Brain microvascular endothelial cell (primary cell): Measurements from ENCODE around the gene LAMB1.

ENCODE experiments used
- DNase-seq: peaks from one replicate; pipeline ENCODE4 v3.0.0-alpha.2; 2020
- H3K27ac ChIP-seq: fragments of 250-450 bp; sonication (Bioruptor Pico); 2 replicates; pipeline ENCODE4 v1.5.1; 2020; ENCODE audit warnings: mild to moderate bottlenecking, moderate library complexity
- H3K27me3 ChIP-seq: fragments of 250-450 bp; sonication (Bioruptor Pico); replicated peaks from 2 replicates; pipeline ENCODE4 v1.5.1; 2020; ENCODE audit warnings: mild to moderate bottlenecking
- H3K36me3 ChIP-seq: fragments of 250-450 bp; sonication (Bioruptor Pico); replicated peaks from 2 replicates; pipeline ENCODE4 v1.5.1; 2020; ENCODE audit warnings: mild to moderate bottlenecking
- H3K4me3 ChIP-seq: 2 replicates; pipeline ENCODE4 v1.5.1; 2011; ENCODE audit warnings: low read depth, mild to moderate bottlenecking, control low read depth, low read length, moderate library complexity
- in situ Hi-C: cut with HindIII; loops from 2 replicates; pipeline ENCODE4 v1.10.0; 2017; ENCODE audit warnings: low sequenced_read_pairs, low pct_ligation_motif_present
- TF ChIP-seq, protein P1 (sequence below): IDR thresholded peaks from 2 replicates; pipeline ENCODE4 v1.5.1; 2011; ENCODE audit warnings: low read depth, mild to moderate bottlenecking, moderate library complexity, low read length, control low read depth, inconsistent platforms; ENCODE audit errors: missing control alignments

The LAMB1 gene

DNA sequence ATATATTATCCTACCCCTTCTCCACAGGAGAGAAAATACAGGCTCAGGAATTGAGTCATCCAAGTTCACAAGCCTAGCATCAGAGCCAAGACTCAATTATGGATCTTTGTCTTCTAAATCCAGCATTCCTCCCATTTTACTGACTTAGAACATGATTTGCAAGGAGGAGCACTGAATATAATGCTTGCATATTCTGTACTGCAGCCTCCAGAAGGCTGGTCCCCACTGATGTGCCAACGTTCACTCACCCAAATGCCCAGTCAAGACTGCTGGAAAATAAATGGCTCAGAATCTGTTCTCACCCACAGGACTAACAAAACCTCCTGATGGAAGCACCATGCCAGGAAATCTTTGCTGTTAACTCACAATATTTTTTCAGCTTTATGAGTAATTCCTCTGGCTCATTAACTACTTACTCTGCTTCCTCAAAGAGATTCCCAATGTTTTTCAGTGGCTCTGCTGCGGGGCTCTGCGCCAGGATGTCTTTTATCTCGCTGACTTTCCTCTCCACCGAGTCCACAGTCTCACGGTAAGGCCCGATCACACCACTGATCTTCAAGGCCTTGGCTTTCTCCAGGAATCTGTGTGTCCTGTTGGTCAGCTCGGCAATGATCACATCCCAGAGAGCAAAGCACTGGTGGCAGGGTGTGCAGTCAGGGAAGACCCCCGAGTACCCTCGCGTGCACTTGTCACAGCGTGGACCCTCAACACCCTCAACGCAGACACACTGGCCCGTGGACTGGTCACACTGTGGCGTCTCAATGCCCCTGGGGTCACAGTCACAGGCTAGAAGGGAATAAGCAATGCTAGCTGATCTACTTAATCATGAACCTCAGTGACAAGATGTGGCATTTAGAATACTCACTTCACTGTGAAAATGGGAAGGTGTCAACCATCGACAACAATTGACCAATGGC, 63.1 kb downstream of the LAMB1 start:
- Histone ChIP-seq H3K4me3 (no peak overlapping the region), H3K27ac (peak overlapping the region; percentile 69), H3K36me3 (peaks cover 85% of the 10 kb centered on the region), H3K27me3 (no peaks in the 10 kb centered on the region)
- peak; percentile 62 for DNase-seq
- TF ChIP-seq, protein P1, sequence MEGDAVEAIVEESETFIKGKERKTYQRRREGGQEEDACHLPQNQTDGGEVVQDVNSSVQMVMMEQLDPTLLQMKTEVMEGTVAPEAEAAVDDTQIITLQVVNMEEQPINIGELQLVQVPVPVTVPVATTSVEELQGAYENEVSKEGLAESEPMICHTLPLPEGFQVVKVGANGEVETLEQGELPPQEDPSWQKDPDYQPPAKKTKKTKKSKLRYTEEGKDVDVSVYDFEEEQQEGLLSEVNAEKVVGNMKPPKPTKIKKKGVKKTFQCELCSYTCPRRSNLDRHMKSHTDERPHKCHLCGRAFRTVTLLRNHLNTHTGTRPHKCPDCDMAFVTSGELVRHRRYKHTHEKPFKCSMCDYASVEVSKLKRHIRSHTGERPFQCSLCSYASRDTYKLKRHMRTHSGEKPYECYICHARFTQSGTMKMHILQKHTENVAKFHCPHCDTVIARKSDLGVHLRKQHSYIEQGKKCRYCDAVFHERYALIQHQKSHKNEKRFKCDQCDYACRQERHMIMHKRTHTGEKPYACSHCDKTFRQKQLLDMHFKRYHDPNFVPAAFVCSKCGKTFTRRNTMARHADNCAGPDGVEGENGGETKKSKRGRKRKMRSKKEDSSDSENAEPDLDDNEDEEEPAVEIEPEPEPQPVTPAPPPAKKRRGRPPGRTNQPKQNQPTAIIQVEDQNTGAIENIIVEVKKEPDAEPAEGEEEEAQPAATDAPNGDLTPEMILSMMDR: no peak
- in situ Hi-C loops: no loop called here

DNA sequence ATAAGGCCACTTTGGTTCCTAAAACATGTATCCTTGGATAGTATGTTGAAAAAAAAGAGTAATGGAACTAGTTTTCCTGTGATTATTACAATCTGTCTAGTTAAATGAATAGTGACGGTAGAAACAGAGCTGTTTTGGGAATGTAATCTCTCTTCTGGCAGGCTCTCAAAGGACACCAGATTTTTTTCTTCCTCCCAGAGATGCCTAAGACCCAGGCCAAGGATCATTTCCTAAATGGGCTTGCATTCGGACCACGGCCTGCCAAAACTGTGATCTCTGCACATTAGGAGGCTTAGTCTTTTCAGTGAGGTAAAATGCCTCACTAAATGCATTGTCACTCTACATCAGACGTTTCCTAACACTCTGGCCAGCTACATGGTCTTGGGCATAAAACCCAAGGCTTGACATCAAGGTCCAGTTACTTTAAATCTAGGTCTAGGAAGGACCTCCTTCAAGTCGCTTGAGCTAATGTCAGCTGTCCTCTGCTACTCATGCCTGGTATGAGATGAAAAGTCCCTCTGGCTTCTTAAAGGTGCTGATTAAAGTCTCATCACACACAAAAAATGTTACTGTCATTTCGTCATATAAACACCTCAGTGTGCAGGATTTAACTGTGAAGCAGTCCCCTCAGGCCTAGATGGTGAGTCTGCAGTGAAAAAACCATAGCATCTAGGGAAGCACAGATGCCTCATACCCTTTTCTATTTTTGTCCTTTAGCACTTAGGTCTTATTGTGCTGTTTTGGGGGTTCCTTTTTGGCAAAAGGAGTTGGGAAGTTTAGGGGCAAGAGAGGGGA, 64.3 kb downstream of the LAMB1 start:
- H3K27me3 ChIP-seq: no peaks in the 10 kb centered on the region
- H3K4me3 ChIP-seq: no peak overlapping the region
- peak overlapping the region; percentile 3 for H3K27ac ChIP-seq
- TF ChIP-seq, protein P1: no peak
- peaks cover 83% of the 10 kb centered on the region for H3K36me3 ChIP-seq
- no peak for DNase-seq
- in situ Hi-C loops: no loop called here

DNA sequence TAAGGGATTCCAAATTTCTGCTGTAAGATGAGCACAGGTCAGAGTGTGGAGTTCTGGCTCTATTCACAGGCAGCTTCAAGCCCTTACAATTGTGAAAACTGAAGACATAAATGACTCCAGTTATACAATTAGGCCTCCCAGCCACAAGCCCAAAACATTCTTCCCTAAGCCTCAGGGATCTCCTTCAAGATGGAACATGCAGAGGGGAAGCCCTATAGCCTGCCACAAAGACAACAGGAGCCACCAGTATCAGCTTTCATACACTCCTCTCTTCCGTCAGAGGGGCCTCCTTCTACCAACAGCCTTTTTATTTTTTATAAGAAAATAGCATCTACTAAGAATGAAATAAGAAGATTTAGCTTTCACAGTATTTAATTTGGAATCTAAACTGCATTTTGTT, 65.4 kb downstream of the LAMB1 start:
- H3K4me3 ChIP-seq: no peak overlapping the region
- H3K27me3 ChIP-seq: no peaks in the 10 kb centered on the region
- peaks cover 81% of the 10 kb centered on the region for H3K36me3 ChIP-seq
- TF ChIP-seq, protein P1: no peak
- in situ Hi-C loops: no loop called here
- DNase-seq: no peak
- no peak overlapping the region for H3K27ac ChIP-seq

DNA sequence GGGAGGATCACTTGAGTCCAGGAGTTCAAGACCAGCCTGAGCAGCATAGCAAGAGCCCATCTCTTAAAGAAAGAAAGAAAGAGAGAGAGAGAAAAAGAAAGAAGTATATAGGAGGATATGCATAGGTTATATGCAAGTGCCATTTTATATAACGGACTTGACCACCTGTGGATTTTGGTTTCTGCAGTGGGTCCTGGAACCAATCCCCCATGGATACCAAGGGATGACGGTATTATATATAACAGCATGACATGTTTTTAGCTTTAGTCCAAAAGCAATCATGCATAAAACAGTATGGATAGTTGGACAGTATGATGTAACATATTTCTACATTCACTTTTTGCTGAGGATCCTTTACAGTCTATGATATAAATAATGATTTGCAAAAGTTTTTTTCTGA, 66.6 kb downstream of the LAMB1 start:
- no peak for DNase-seq
- TF ChIP-seq, protein P1: no peak
- in situ Hi-C loops: no loop called here
- Histone ChIP-seq H3K4me3 (no peak overlapping the region), H3K27ac (no peak overlapping the region), H3K36me3 (peaks cover 83% of the 10 kb centered on the region), H3K27me3 (no peaks in the 10 kb centered on the region)

DNA sequence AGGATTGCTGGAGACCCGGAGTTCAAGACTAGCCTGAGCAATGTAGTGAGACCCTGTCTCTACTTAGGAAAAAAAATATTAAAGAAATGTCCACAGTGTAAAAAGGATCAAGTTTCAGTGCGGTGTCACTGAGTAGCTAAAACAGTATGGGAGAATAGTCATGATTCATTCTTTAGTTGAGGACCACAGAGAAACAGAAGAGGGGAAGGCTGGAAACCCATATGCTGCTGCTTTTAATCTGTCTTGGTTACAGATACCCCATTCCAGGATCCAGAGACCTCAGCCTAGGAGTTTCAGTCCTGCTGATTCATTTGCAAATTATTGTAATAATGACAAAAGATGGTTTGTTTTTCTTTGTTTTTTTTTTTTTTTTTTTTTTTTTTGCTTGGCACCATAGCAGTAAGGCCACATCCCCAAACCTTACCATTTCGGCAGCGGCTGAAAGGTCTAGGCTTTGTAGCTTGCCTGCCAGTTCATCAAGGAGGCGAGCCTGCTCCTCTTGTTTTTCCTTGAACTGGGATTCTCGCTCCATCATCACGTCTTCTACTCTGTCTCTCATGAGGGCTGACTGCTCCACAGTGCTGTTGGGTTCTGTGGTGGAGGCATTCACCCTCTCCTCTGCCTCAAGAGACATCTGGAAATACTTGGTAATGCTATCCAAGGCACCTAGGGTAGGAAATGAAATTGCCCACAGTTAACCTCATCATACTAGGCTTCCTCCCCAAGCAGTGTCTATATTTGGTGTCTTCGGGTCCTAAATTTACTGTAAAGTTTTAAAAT, 67.8 kb downstream of the LAMB1 start:
- H3K27me3 ChIP-seq: no peaks in the 10 kb centered on the region
- H3K4me3 ChIP-seq: no peak overlapping the region
- peak overlapping the region; percentile 44 for H3K27ac ChIP-seq
- in situ Hi-C loops: no loop called here
- TF ChIP-seq, protein P1: no peak
- H3K36me3 ChIP-seq: peaks cover 83% of the 10 kb centered on the region
- DNase-seq: peak; percentile 50
